Type B pancreatic cell (in vitro differentiated cells): Measurements from ENCODE around the gene TXNRD1. TPM values are rescaled to one million over a fixed set of nuclear protein-coding genes. Genes with fewer than 3 reads are reported as not detected.

ENCODE experiments used
- DNase-seq: peaks from one replicate; pipeline ENCODE4 v3.0.0; 2021; ENCODE audit warnings: mixed read lengths; ENCODE audit not compliant: unreplicated experiment; ENCODE audit errors: extremely low spot score
- H3K27ac Mint-ChIP-seq: 2 replicates; pipeline ENCODE4 v1.8.0; 2021; ENCODE audit warnings: mild to moderate bottlenecking, mixed read lengths
- H3K27me3 Mint-ChIP-seq: 2 replicates; pipeline ENCODE4 v1.8.0; 2021; ENCODE audit warnings: mixed read lengths
- H3K36me3 Mint-ChIP-seq: 2 replicates; pipeline ENCODE4 v1.8.0; 2021; ENCODE audit warnings: mixed read lengths
- H3K4me1 Mint-ChIP-seq: one replicate; pipeline ENCODE4 v1.8.0; 2021; ENCODE audit warnings: mixed read lengths; ENCODE audit not compliant: unreplicated experiment
- H3K4me3 Mint-ChIP-seq: 2 replicates; pipeline ENCODE4 v1.8.0; 2021; ENCODE audit warnings: mild to moderate bottlenecking, mixed read lengths
- H3K9me3 Mint-ChIP-seq: 2 replicates; pipeline ENCODE4 v1.8.0; 2021; ENCODE audit warnings: mixed read lengths
- CTCF ChIP-seq: fragments of 200-600 bp; sonication (generic); conservative IDR thresholded peaks from 2 replicates; pipeline ENCODE4 v1.5.0; 2021; ENCODE audit warnings: antibody characterized with exemption, mild to moderate bottlenecking
- total RNA-seq: library from RNA; stranded (reverse); gene quantifications from 2 replicates; pipeline ENCODE4 v1.2.1, GENCODE V29; 2021; ENCODE audit warnings: low replicate concordance

The TXNRD1 gene
- total RNA-seq, 1 donor from 2014 or later, result 94.7 TPM

GRCh38 chr12:104187446-104188155, 28.0 kb upstream of the TXNRD1 start:
- no peaks in the 10 kb centered on the region for H3K36me3 Mint-ChIP-seq
- no peak overlapping the region for H3K4me3 Mint-ChIP-seq
- H3K27ac Mint-ChIP-seq, result no peak overlapping the region
- H3K9me3 Mint-ChIP-seq, result peaks cover 10% of the 10 kb centered on the region
- no peak for TF ChIP-seq CTCF
- peak; percentile 58 for DNase-seq
- no peaks in the 10 kb centered on the region for H3K27me3 Mint-ChIP-seq
- H3K4me1 Mint-ChIP-seq, result no peaks in the 10 kb centered on the region

- no peaks in the 10 kb centered on the region for H3K27me3 Mint-ChIP-seq
- H3K27ac Mint-ChIP-seq, result no peak overlapping the region
- no peak for DNase-seq
- no peaks in the 10 kb centered on the region for H3K4me1 Mint-ChIP-seq
- no peak overlapping the region for H3K4me3 Mint-ChIP-seq
- no peaks in the 10 kb centered on the region for H3K36me3 Mint-ChIP-seq
- H3K9me3 Mint-ChIP-seq, result peaks cover 6% of the 10 kb centered on the region
- TF ChIP-seq CTCF, result no peak
Observed at GRCh38 chr12:104188534-104188933, 27.0 kb upstream of the TXNRD1 start.

- Mint-ChIP-seq H3K36me3 (no peaks in the 10 kb centered on the region), H3K27me3 (no peaks in the 10 kb centered on the region), H3K4me1 (no peaks in the 10 kb centered on the region), H3K9me3 (peaks cover 5% of the 10 kb centered on the region), H3K4me3 (no peak overlapping the region), H3K27ac (no peak overlapping the region)
- peak; percentile 8 for DNase-seq
- no peak for TF ChIP-seq CTCF
Observed at GRCh38 chr12:104189915-104190555, 25.5 kb upstream of the TXNRD1 start.

- Mint-ChIP-seq H3K27me3 (peaks cover 3% of the 10 kb centered on the region), H3K4me3 (no peak overlapping the region), H3K4me1 (no peaks in the 10 kb centered on the region), H3K9me3 (no peaks in the 10 kb centered on the region), H3K36me3 (no peaks in the 10 kb centered on the region), H3K27ac (no peak overlapping the region)
- TF ChIP-seq CTCF, result no peak
- DNase-seq, result peak; percentile 16
Observed at GRCh38 chr12:104190641-104191176, 24.9 kb upstream of the TXNRD1 start.

DNA sequence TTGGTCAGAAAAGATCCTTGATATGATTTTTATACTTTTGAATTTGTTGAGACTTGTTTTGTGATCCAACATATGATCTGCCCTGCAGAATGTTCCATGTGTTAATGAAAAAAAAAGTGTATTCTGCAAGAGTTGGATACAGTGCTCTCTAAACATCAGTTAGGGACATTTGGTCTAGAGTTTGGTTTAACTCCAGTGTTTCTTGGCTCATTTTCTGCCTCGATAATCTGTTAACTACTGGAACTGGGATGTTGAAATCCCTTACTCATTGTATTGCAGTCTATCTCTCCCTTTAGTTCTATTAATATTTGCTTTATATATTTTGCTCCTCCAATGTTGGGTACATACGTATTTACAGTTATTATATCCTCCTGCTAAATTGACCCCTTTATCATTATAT, 18.3 kb upstream of the TXNRD1 start:
- TF ChIP-seq CTCF, result no peak
- Mint-ChIP-seq H3K27ac (no peak overlapping the region), H3K36me3 (peaks cover 4% of the 10 kb centered on the region), H3K4me3 (no peak overlapping the region), H3K27me3 (peaks cover 9% of the 10 kb centered on the region), H3K4me1 (no peaks in the 10 kb centered on the region), H3K9me3 (peaks cover 11% of the 10 kb centered on the region)
- DNase-seq, result no peak
